ENCODE measurements around the gene PCGF2.

- no peak for TF ChIP-seq CTCF (IDR thresholded peaks at IDR 0.05; ENCODE audit: low read length)
- no peak for TF ChIP-seq EZH2 (IDR thresholded peaks at IDR 0.05; ENCODE audit: borderline replicate concordance, low read length)
Observed at GRCh38 chr17:38745545-38745944, 2.6 kb downstream of the PCGF2 start.

All from OCI-LY1 (cell line).